DOHH2 (cell line): ENCODE measurements around the gene ERAP2.

Source experiments
- EZH2phosphoT487 ChIP-seq: fragments of 200-600 bp; sonication (generic); IDR thresholded peaks from 2 replicates; pipeline ENCODE4 v1.6.1; 2017; ENCODE audit warnings: borderline replicate concordance, mild to moderate bottlenecking, antibody characterized with exemption, low read length, moderate library complexity, mixed read lengths
- TF ChIP-seq, protein P1 (sequence below): fragments of 200-600 bp; sonication (generic); IDR thresholded peaks from one replicate; pipeline ENCODE4 v1.5.1; 2014; ENCODE audit warnings: antibody characterized with exemption, mild to moderate bottlenecking, low read depth, low read length; ENCODE audit not compliant: poor library complexity, severe bottlenecking

DNA sequence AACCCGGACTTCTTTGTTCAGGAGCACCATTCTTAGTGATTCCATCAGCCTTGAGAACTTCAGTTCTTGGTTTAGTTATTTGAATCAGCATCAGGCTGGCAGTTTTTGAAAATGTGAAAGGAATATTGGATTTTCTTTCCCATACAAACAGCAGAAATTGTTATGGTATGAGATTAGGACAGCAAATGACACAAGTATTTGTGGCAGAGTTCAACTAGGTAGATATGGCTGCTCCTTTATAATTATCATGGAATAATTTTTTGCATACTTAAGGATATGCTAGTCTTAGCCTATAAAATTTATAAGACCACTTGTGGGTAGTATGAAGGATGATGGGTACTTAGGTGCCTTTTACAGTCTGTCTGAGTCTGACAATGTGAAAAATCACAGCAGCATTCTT is 25.5 kb downstream of the ERAP2 start:
- TF ChIP-seq, protein P1, sequence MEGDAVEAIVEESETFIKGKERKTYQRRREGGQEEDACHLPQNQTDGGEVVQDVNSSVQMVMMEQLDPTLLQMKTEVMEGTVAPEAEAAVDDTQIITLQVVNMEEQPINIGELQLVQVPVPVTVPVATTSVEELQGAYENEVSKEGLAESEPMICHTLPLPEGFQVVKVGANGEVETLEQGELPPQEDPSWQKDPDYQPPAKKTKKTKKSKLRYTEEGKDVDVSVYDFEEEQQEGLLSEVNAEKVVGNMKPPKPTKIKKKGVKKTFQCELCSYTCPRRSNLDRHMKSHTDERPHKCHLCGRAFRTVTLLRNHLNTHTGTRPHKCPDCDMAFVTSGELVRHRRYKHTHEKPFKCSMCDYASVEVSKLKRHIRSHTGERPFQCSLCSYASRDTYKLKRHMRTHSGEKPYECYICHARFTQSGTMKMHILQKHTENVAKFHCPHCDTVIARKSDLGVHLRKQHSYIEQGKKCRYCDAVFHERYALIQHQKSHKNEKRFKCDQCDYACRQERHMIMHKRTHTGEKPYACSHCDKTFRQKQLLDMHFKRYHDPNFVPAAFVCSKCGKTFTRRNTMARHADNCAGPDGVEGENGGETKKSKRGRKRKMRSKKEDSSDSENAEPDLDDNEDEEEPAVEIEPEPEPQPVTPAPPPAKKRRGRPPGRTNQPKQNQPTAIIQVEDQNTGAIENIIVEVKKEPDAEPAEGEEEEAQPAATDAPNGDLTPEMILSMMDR, result no peak
- no peak for TF ChIP-seq EZH2phosphoT487
